ENCODE results near the gene IFT20.

The IFT20 gene

DNA sequence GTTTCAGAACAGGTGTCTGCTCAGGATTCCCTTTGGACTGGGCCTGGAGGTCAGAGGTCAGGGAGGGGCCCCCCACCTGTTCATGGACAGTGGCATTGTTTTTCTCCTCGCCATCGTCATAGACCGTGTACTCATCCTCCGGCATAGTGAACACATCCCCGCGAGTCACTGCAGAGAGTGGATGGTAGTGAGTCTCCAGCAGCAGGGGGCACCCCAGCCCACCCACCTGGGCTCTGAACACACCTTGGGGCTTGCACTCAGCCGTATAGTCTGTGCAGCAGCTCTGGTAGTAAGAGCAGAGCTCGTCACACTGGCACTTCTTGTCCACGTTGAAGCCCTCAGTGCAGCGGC, 34.4 kb upstream of the IFT20 start:
- peaks cover 14% of the 10 kb centered on the region for H3K27me3 Mint-ChIP-seq (ENCODE audit: low read depth)
- H3K27ac Mint-ChIP-seq = peak overlapping the region in 1 of 3 experiments; percentile 65
- no peaks in the 10 kb centered on the region for H3K9me3 Mint-ChIP-seq
- TF ChIP-seq, protein P1, sequence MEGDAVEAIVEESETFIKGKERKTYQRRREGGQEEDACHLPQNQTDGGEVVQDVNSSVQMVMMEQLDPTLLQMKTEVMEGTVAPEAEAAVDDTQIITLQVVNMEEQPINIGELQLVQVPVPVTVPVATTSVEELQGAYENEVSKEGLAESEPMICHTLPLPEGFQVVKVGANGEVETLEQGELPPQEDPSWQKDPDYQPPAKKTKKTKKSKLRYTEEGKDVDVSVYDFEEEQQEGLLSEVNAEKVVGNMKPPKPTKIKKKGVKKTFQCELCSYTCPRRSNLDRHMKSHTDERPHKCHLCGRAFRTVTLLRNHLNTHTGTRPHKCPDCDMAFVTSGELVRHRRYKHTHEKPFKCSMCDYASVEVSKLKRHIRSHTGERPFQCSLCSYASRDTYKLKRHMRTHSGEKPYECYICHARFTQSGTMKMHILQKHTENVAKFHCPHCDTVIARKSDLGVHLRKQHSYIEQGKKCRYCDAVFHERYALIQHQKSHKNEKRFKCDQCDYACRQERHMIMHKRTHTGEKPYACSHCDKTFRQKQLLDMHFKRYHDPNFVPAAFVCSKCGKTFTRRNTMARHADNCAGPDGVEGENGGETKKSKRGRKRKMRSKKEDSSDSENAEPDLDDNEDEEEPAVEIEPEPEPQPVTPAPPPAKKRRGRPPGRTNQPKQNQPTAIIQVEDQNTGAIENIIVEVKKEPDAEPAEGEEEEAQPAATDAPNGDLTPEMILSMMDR (IDR thresholded peaks at IDR 0.05; ENCODE audit: unreplicated experiment in 3 of 3) = no peak
- peak overlapping the region in 2 of 3 experiments; percentile 34 to 58 for H3K4me3 Mint-ChIP-seq
- no peaks in the 10 kb centered on the region for H3K36me3 Mint-ChIP-seq (ENCODE audit: low read depth)
- peaks cover 16% of the 10 kb centered on the region for H3K4me1 Mint-ChIP-seq

DNA sequence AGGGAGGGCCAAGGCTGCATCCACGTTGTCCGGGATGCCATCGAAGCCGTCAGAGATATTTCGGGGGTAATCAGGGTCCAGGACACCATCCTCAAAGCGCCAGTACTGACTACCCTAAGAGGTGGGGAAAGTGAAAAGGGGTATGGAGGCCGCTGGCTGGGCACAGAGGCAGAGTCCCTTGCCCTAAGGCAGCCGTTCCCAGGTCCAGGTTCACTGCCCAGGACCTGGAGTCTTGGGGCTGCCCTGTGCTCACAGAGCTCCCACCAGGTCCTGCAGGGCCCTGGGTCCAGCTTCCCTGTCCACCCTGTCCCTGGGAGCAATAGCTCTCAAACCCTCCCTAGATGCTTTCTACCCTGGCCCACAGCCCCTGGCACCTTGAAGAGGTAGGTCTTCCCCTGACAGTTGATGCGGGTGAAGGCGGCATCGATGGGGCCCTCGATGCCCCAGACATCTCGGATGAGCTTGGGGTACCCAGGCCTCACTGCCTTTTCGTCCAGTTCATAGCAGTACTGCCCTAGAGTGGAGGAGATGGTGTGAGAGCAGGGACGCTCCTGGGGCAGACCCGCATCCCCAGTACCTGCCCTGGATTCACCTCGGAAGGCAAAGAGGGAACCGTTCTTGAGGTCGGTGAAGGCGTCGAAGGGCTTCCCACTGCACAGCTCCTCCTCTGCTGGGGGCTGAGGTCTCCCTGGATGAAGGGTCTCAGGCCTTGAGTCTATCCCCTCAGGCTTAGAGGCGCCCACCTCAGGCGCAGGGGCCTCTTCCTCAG, 33.8 kb upstream of the IFT20 start:
- peak overlapping the region in 1 of 3 experiments; percentile 26 for H3K4me3 Mint-ChIP-seq

DNA sequence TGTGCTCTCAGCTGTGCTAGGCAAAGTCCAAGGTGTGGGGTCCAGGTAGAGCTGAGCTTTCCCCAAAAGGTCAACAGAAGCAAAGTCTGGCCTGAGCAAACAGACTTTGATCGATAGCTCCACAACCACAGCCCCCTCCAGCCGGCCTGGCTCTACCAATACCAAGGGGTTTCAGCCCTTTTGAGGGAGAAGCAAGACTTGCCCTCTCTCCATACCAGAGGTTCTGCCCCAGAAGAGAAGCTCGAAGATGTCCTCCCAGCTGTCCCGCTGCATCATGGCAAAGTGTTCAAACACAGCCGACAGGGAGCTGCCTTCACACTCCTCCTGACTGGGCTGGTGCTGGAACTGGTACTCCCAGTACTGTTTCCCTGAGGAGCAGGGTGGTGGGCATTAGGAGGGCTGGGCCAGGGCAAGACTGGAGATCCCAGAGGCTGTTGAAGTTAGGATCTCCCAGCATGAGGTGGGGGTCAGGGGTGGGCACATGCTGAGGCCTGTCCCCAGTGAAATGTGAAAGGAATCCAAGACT, 33.1 kb upstream of the IFT20 start:
- Mint-ChIP-seq H3K27me3 (ENCODE audit: low read depth) (peaks cover 8% of the 10 kb centered on the region), H3K9me3 (no peaks in the 10 kb centered on the region), H3K36me3 (ENCODE audit: low read depth) (peaks cover 4% of the 10 kb centered on the region)

More for the DNA sequence above, 33.8 kb upstream of the IFT20 start:
- H3K9me3 Mint-ChIP-seq = no peaks in the 10 kb centered on the region
- H3K27ac Mint-ChIP-seq = no peak overlapping the region
- H3K36me3 Mint-ChIP-seq (ENCODE audit: low read depth) = no peaks in the 10 kb centered on the region
- peaks cover 14% of the 10 kb centered on the region for H3K27me3 Mint-ChIP-seq (ENCODE audit: low read depth)
- peaks cover 16% of the 10 kb centered on the region for H3K4me1 Mint-ChIP-seq
- TF ChIP-seq, protein P1 (IDR thresholded peaks at IDR 0.05; ENCODE audit: unreplicated experiment in 3 of 3) = no peak

DNA sequence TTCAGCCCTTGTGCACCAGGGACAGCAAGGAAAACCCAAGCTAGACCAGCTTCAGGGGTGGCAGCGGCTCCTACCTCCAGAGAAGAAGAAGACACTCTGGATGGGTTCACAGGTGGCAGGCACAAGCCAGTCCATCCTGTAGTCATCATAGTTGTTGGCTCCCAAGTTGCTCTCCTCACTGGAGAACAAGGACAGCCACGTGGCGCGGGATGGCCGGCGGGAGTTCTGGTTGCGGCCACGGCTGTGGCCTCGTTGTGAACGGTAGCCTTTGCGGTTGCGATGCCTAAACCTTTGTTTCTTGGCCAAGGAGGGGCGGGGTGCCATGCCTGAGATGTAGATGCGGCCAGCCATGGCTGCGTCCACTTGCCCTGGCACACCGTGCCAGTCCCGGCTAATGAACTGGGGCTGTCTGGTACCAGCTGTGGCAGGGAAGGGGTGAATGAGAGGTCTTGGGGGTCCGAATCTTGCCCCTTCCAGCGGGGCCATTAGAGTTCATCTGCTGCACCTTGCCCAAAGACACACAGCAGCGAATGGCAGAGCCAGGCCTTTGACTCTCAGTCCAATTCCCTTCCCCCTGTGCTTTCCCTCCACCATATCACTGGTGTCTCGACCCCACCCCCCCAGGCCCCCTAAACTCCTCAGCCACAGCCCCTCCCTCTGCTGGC, 32.5 kb upstream of the IFT20 start:
- Mint-ChIP-seq H3K4me1 (peaks cover 11% of the 10 kb centered on the region), H3K4me3 (no peak overlapping the region), H3K9me3 (no peaks in the 10 kb centered on the region), H3K27ac (no peak overlapping the region), H3K27me3 (ENCODE audit: low read depth) (peaks cover 2% of the 10 kb centered on the region), H3K36me3 (ENCODE audit: low read depth) (peaks cover 5% of the 10 kb centered on the region)
- TF ChIP-seq, protein P1 (IDR thresholded peaks at IDR 0.05; ENCODE audit: unreplicated experiment in 3 of 3) = no peak

More for the DNA sequence above, 33.1 kb upstream of the IFT20 start:
- Mint-ChIP-seq H3K27ac (peak overlapping the region in 1 of 3 experiments; percentile 17), H3K4me1 (peaks cover 12% of the 10 kb centered on the region), H3K4me3 (no peak overlapping the region)
- TF ChIP-seq, protein P1 (IDR thresholded peaks at IDR 0.05; ENCODE audit: unreplicated experiment in 3 of 3) = no peak

DNA sequence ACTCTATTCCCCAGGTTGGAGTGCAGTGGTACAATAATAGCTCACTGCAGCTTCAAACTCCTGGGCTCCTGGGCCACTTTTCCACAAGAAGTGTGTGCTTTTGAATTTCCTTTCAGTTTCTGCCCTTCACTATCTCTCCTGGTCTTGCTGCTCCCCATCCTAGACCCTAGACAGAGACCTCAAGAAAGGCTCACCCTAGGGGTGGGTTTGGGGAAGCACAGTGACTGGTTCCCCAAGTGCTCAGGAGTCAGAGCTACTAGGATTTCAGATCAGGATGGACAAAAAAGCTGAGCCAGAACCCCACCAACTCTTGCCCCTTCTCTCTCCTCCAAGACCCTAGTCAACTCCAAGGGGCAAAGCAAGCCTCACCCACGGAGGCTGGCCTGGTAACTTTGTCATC, 31.3 kb upstream of the IFT20 start:
- Mint-ChIP-seq H3K4me3 (no peak overlapping the region), H3K27me3 (ENCODE audit: low read depth) (no peaks in the 10 kb centered on the region), H3K36me3 (ENCODE audit: low read depth) (peaks cover 8% of the 10 kb centered on the region), H3K9me3 (no peaks in the 10 kb centered on the region), H3K27ac (no peak overlapping the region), H3K4me1 (peaks cover 11% of the 10 kb centered on the region)
- TF ChIP-seq, protein P1 (IDR thresholded peaks at IDR 0.05; ENCODE audit: unreplicated experiment in 3 of 3) = no peak
